ENCODE measurements around the gene TECPR2.

DNA sequence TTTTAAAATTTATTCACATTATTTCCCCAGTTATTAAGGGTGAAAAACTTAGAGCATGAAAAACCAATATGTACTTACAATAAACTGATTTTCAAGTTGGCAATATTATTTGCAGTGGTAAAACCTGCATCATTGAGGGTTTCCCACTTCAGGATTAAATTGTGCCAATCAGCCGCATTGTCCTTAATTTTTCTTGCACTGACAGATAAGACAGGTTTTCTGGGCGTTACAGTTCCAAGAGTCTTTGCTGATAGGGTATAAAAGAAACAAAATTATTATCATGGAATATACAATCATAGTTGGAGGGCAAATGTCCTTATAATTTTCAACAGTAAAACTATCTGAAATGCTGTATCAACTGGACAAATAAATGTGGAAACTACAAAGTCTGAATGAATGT lies 3.4 kb upstream of the TECPR2 start:
- TF ChIP-seq, protein P1, sequence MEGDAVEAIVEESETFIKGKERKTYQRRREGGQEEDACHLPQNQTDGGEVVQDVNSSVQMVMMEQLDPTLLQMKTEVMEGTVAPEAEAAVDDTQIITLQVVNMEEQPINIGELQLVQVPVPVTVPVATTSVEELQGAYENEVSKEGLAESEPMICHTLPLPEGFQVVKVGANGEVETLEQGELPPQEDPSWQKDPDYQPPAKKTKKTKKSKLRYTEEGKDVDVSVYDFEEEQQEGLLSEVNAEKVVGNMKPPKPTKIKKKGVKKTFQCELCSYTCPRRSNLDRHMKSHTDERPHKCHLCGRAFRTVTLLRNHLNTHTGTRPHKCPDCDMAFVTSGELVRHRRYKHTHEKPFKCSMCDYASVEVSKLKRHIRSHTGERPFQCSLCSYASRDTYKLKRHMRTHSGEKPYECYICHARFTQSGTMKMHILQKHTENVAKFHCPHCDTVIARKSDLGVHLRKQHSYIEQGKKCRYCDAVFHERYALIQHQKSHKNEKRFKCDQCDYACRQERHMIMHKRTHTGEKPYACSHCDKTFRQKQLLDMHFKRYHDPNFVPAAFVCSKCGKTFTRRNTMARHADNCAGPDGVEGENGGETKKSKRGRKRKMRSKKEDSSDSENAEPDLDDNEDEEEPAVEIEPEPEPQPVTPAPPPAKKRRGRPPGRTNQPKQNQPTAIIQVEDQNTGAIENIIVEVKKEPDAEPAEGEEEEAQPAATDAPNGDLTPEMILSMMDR (IDR thresholded peaks at IDR 0.05 in 2 of 3, conservative IDR thresholded peaks at IDR 0.05 in 1 of 3; ENCODE audit: borderline replicate concordance in 1 of 3, insufficient read depth in 1 of 3, low read depth in 2 of 3, low read length in 2 of 3): no peak
- TF ChIP-seq ZFX (IDR thresholded peaks at IDR 0.05) (no peak), SP1 (IDR thresholded peaks at IDR 0.05; ENCODE audit: low read depth) (no peak), EZH2phosphoT487 (IDR thresholded peaks at IDR 0.05; ENCODE audit: borderline replicate concordance) (no peak), SRF (IDR thresholded peaks at IDR 0.05; ENCODE audit: low read depth) (no peak), POLR2AphosphoS5 (IDR thresholded peaks at IDR 0.05; ENCODE audit: low read depth, low read length) (no peak)
- TF ChIP-seq, protein P2, sequence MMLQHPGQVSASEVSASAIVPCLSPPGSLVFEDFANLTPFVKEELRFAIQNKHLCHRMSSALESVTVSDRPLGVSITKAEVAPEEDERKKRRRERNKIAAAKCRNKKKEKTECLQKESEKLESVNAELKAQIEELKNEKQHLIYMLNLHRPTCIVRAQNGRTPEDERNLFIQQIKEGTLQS (IDR thresholded peaks at IDR 0.05): no peak
- TF ChIP-seq, protein P3, sequence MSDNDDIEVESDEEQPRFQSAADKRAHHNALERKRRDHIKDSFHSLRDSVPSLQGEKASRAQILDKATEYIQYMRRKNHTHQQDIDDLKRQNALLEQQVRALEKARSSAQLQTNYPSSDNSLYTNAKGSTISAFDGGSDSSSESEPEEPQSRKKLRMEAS (IDR thresholded peaks at IDR 0.05): no peak
